Measurements from ENCODE around the gene TXK.

TXK gene

DNA sequence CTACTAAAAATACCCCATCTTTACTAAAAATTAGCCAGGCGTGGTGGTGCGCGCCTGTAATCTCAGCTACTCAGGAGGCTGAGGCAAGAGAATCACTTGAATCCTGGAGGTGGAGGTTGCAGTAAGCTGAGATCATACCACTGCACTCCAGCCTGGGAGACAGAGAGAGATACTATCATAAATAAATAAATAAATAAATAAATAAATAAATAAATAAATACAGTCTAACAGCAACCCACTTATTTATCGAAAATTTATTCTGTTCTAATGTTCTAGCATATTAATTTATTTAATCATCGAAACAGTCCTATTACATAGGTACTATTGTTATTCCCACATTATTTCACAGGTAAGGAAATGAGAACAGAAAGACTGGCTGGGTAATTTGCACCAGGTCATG, 18.2 kb upstream of the TXK start:
- no peak overlapping the region for H3K4me3 Mint-ChIP-seq
- DNase-seq (ENCODE audit: low spot score in 2 of 2) (no peak), ATAC-seq (no peak)
- no peak overlapping the region for H3K27ac Mint-ChIP-seq
- peaks cover 4% of the 10 kb centered on the region for H3K4me1 Mint-ChIP-seq
- peaks cover 13% of the 10 kb centered on the region for H3K9me3 Mint-ChIP-seq
- no peaks in the 10 kb centered on the region for H3K36me3 Mint-ChIP-seq

DNA sequence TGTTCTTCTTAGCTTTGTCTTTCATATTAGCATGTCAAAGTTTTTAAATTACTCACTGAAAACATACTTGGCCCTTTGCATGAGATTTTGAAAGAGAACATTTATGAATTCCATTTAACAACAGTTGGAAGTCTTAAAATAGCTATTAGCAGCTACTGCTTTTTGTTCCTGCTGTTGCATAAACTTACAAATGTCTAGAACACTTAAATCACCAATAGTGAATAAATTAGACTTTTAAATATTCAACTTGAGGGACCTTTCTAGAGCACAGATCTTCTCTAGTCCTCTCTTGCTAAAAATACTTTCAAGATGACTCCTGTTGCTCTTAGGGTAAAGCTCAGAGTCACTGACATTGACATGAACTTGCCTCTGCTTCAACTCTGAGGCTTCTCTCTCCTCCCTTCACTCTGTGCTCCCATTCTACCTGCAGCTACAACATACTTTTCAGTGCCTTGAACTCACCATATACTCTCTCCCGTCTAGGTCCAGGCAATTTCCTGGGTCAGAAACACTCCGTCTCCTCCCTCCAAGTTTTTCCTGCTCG, 15.8 kb upstream of the TXK start:
- DNase-seq (ENCODE audit: low spot score in 2 of 2) (no peak), ATAC-seq (no peak)
- Mint-ChIP-seq H3K27ac (no peak overlapping the region), H3K36me3 (no peaks in the 10 kb centered on the region), H3K4me1 (peaks cover 4% of the 10 kb centered on the region), H3K4me3 (no peak overlapping the region), H3K9me3 (peaks cover 9% of the 10 kb centered on the region)

DNA sequence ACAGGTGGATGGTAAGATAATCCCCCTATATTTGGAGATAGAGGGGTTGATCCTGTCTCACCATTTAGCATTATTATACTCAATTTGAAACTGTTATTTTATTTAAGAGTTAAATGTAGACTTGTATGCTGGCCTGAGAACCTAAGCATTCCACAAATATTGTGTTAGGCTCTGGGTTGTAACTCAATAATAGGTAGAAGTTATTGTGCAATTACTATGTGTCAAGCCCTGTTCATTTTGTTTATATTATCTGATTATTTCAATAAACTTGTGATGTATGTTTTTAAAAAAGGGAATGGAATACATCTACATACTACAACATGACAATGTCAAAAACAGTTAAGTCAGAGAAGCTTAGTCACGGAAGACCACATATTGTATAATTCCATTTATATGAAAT, 13.6 kb upstream of the TXK start:
- Mint-ChIP-seq H3K36me3 (no peaks in the 10 kb centered on the region), H3K4me3 (no peak overlapping the region), H3K27ac (no peak overlapping the region), H3K4me1 (peaks cover 4% of the 10 kb centered on the region), H3K9me3 (no peaks in the 10 kb centered on the region)
- no peak for ATAC-seq
- no peak for DNase-seq (ENCODE audit: low spot score in 2 of 2)

DNA sequence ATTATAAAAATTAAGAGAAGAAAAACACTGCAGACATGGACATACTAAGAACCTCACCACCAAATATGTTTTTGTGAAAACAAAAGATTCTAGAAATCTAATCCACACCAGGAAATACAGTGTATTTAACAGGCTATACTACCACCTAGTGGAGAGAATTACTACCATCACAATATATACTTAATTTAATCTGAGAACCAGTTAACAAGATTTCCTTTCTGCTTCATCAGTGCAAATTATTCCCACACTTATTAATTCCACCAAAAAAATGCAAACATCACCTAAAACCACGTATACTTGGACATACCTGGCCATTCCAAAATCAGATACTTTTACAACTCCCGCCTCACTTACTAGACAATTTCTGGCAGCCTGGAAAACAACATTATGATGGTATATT, 7.0 kb upstream of the TXK start:
- Mint-ChIP-seq H3K4me1 (peaks cover 43% of the 10 kb centered on the region), H3K36me3 (no peaks in the 10 kb centered on the region), H3K27ac (no peak overlapping the region), H3K9me3 (no peaks in the 10 kb centered on the region), H3K4me3 (no peak overlapping the region)
- ATAC-seq (peak; percentile 71), DNase-seq (ENCODE audit: low spot score in 2 of 2) (no peak)

DNA sequence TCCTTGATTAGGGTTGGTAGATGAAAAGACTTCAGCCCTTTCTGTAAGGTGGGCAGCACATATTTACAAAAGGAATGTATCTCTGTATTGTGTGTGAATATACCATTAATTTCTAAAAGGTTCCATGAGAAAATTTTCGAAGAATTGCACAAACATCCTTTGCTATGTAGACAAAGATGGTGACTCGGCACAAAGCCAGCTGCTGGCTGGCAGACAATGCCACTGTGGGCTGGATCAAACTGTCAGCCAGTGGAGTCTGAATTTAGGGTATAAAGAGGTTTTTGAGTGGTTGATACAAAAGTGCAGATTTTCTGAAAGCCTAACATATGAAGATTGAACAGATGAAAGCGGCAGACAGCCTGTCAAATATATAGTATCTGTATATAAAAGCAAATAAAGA, 5.6 kb upstream of the TXK start:
- no peak for ATAC-seq
- no peak for DNase-seq (ENCODE audit: low spot score in 2 of 2)

DNA sequence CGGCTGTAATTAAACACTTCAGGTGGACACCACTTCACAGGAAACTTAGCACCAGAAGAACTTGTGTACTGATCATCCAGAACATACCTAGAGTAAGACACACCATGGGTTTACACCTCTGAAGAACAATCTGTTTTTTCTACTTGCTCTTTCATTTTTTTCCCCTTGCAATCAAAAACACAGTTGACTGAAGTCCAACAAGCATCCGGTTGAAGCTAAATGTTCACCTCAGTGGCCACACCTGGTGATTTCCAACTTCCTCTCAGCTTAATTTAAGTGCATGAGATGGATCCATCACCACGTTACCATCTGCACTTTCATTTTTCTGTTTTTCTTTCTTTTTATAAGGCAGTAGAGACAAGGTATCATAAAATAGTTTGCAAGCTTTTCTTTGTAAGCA, 4.9 kb upstream of the TXK start:
- peak; percentile 17 for ATAC-seq
- Mint-ChIP-seq H3K27ac (peak overlapping the region; percentile 83), H3K9me3 (no peaks in the 10 kb centered on the region), H3K4me1 (peaks cover 59% of the 10 kb centered on the region), H3K4me3 (peak overlapping the region; percentile 26), H3K36me3 (no peaks in the 10 kb centered on the region)
- DNase-seq (ENCODE audit: low spot score in 2 of 2) = no peak

More for the DNA sequence above, 5.6 kb upstream of the TXK start:
- peaks cover 55% of the 10 kb centered on the region for H3K4me1 Mint-ChIP-seq
- peak overlapping the region; percentile 83 for H3K27ac Mint-ChIP-seq
- no peaks in the 10 kb centered on the region for H3K9me3 Mint-ChIP-seq
- no peaks in the 10 kb centered on the region for H3K36me3 Mint-ChIP-seq
- peak overlapping the region; percentile 26 for H3K4me3 Mint-ChIP-seq

DNA sequence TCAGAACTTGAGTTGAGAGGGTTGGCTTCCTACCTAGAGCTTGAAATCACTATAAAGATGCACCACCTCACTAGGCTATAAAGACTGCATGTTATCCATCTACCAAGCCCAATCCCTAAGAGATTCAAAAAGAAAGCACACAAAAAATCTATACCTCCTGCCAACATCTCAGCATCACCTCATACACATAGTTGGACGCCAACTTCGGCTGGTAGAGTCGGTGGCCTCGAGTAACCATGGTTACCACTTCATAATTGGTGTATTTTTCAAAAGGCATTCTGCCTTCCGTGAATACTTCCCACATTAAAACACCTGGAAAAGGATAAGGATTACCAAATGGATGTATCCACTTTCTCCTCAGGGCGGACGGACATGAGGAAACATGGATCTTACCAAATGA, 4.5 kb upstream of the TXK start:
- Mint-ChIP-seq H3K36me3 (no peaks in the 10 kb centered on the region), H3K4me1 (peaks cover 59% of the 10 kb centered on the region), H3K27ac (peak overlapping the region; percentile 83), H3K4me3 (peak overlapping the region; percentile 26), H3K9me3 (no peaks in the 10 kb centered on the region)
- no peak for ATAC-seq
- DNase-seq (ENCODE audit: low spot score in 2 of 2) = no peak

DNA sequence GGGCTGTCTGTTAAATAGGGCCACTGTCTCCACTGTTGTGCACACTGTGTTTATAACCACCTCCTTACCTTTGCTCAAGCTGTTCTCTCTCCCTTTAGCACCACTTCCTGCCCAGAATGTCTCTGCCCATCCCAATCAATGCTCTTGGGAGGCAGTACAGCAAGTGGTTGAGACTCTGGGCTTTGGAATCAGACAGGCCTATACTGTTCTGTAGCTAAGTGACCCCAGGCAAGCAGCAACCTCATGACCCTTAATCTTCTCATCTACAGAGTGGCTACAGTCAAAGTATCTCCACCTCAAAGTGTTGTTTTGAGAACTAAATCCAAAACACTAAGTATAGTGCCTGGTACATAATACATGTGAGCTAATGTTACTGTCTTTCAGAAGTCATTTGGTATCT, 3.8 kb upstream of the TXK start:
- H3K36me3 Mint-ChIP-seq = no peaks in the 10 kb centered on the region
- DNase-seq (ENCODE audit: low spot score in 2 of 2) (no peak), ATAC-seq (peak; percentile 53)
- peak overlapping the region; percentile 83 for H3K27ac Mint-ChIP-seq
- no peaks in the 10 kb centered on the region for H3K9me3 Mint-ChIP-seq
- peak overlapping the region; percentile 26 for H3K4me3 Mint-ChIP-seq
- peaks cover 59% of the 10 kb centered on the region for H3K4me1 Mint-ChIP-seq

DNA sequence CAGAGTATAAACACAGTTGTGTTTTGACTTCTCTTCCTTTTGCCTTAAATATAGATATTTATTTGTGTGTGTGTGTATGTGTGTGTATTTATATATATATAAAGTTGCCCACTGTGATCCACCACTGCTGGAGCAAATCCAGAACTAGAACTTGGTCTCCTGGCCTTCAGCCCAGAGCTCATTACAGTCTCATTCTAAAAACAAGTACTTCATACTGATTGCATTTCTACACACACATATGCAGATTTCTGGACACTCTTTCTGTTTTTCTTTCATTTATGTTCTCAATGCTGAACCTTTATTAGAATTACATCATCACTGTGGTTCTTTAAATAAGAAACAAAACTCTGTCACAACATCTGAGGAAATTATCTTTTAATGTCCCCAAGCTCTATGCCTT, 381 bp downstream of the TXK start:
- Mint-ChIP-seq H3K4me1 (peaks cover 69% of the 10 kb centered on the region), H3K36me3 (peaks cover 25% of the 10 kb centered on the region), H3K4me3 (peak overlapping the region; percentile 64), H3K27ac (peak overlapping the region; percentile 93), H3K9me3 (no peaks in the 10 kb centered on the region)
- no peak for ATAC-seq
- no peak for DNase-seq (ENCODE audit: low spot score in 2 of 2)

DNA sequence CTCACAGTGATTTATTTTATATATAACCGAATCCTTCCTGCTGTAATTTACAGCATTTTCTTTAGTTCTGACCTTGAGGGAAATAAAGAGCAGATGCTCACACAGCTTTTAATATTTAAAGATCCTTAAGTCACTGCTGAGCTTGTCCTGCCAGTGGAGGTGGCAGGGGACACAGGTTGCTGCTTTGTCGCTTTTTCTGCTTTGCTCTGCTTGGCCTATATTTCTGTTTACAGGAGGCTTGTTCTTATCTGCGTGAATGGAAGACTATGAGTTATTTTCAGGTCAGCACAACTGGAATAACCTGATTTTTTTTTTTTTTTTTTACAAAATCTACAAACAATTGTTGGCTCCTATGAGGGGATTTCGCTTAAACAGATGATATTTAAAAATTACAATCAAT, 2.3 kb downstream of the TXK start:
- Mint-ChIP-seq H3K4me1 (peaks cover 69% of the 10 kb centered on the region), H3K36me3 (peaks cover 33% of the 10 kb centered on the region), H3K27ac (peak overlapping the region; percentile 93), H3K4me3 (peak overlapping the region; percentile 64), H3K9me3 (no peaks in the 10 kb centered on the region)
- ATAC-seq (no peak), DNase-seq (ENCODE audit: low spot score in 2 of 2) (no peak)

DNA sequence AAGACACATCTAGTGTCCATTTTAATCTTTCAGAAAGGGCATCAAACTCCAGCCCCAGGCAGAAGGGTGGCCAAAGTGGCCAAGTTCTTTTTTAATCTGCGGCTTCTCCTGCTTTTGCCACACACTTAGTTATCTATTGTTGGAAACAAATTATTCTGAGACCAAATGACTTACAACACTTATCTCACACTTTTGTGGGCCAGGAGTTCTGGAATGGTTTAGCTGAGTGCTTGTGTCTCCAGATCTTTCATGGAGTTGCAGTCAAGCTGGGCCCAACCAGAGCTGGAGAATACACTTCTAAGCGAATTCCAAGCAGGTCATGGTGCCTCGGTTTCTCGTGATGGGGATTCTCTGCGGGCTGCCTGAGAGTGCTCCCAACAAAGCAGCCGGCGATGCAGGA, 4.0 kb downstream of the TXK start:
- no peak for ATAC-seq
- Mint-ChIP-seq H3K4me1 (peaks cover 65% of the 10 kb centered on the region), H3K9me3 (no peaks in the 10 kb centered on the region), H3K4me3 (peak overlapping the region; percentile 64), H3K27ac (peak overlapping the region; percentile 93), H3K36me3 (peaks cover 33% of the 10 kb centered on the region)
- DNase-seq (ENCODE audit: low spot score in 2 of 2) = no peak

DNA sequence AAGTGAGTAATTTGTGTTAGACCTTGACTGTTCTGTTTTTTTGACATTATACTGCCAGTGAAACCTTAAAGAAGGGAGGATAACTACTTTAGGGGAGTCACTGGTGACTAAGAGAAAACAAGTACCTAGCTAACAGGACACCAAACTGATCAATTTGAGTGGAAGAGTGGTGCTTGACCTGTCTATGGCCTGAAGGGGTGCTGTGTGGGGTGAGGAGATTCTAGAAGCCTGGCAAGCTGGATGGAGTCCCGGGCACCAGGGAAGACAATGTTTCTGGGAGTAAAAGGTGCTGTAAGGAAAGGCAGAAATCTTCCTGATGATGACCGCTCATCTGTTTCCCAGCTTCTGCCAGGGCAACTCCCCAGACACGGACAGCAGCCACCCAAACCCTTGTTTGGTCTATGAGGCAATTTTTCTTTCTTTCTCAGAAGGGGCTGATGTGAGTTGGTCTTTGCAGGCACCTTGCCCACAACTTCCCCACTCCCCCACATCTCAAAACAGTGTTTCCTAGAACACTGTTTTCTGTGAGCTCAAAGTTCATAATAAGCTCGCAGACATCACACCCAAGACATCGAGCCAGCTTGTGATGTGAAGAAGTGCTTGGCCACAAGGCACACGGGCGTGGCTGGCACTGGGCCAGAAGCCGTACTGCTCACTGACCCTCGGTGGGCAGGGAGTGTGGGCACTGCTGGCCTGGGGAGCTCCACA, 4.6 kb downstream of the TXK start:
- peak; percentile 73 for ATAC-seq
- Mint-ChIP-seq H3K27ac (peak overlapping the region; percentile 93), H3K36me3 (peaks cover 33% of the 10 kb centered on the region), H3K4me1 (peaks cover 65% of the 10 kb centered on the region), H3K9me3 (no peaks in the 10 kb centered on the region), H3K4me3 (peak overlapping the region; percentile 64)
- peak in 1 of 2 donors; percentile 72 for DNase-seq (ENCODE audit: low spot score in 2 of 2)

DNA sequence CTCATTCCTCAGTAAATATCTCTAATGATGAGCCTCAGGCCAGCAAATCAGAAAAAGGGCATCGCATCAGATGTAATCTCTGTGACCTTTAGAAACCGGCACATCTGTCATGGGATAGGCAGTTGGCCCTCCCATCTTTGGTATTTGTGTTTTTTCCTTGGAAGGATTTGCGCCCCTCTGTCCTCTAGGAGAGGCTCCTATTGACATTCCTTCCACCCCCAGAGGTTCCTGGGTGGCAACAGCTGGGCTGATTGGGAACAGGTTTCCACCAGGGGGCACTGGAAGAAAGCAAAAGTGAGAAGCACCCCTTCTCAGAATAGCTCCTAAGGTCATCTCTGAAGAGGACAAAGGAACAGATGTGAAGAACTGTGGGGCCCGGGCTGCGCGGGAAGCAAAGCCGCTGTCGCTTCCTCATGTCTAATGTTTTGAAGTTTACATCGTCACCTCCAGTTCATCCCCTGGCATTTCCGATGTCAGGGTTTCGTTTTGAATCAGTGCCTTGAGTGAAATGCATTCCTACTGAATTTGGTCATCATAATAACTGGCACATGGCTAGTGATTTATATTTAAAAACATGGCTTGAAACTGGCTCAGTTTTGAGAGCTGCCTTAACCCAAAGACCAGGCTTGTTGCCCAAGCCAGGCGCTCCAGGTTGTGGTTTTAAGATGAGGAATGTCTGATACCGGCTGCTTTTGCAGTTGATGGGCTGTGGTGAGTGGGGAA, 6.2 kb downstream of the TXK start:
- Mint-ChIP-seq H3K4me1 (peaks cover 77% of the 10 kb centered on the region), H3K9me3 (no peaks in the 10 kb centered on the region), H3K4me3 (peak overlapping the region; percentile 64), H3K36me3 (peaks cover 33% of the 10 kb centered on the region), H3K27ac (peak overlapping the region; percentile 93)
- peak; percentile 34 to 81 for DNase-seq (ENCODE audit: low spot score in 2 of 2)
- ATAC-seq = peak; percentile 87

DNA sequence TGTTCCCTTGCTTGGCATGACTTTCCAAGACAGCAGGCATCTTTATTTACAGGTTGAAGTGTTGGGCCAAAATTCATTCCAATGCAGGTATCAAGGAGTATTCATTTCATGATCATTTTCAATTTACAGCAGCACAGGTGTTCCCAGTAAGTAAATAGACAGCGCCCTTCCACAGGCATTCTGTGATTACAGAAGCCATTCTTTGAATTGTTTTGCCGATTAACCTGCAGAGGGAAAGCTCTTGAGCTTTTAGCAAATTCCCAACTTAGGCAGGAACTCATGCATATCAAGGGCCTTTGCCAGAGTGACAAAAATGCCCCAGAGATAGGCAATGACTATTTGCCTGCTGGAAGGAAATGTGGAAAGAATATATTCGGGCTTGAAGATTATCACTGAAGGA, 6.8 kb downstream of the TXK start:
- H3K4me3 Mint-ChIP-seq = peak overlapping the region; percentile 64
- DNase-seq (ENCODE audit: low spot score in 2 of 2) (no peak), ATAC-seq (no peak)
- H3K27ac Mint-ChIP-seq = peak overlapping the region; percentile 93
- peaks cover 33% of the 10 kb centered on the region for H3K36me3 Mint-ChIP-seq
- H3K4me1 Mint-ChIP-seq = peaks cover 77% of the 10 kb centered on the region
- no peaks in the 10 kb centered on the region for H3K9me3 Mint-ChIP-seq

DNA sequence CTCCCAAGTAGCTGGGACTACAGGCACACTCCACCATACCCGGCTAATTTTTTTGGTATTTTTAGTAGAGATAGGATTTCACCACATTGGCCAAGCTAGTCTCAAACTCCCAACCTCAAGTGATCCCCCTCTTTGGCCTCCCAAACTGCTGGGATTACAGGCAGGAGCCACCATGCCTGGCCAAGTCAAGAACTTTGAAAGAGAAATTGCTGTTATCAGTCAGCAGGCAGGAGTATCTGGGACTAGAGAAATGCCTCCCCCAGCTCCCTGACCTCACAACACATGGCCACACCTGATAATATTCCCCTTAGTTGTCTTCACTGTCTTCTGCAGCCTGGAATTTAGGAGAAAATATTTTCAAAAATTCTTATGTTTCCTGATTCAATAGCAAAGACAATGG, 7.4 kb downstream of the TXK start:
- Mint-ChIP-seq H3K9me3 (no peaks in the 10 kb centered on the region), H3K27ac (peak overlapping the region; percentile 93), H3K4me1 (peaks cover 75% of the 10 kb centered on the region), H3K4me3 (peak overlapping the region; percentile 64), H3K36me3 (peaks cover 29% of the 10 kb centered on the region)
- DNase-seq (ENCODE audit: low spot score in 2 of 2) (no peak), ATAC-seq (no peak)

DNA sequence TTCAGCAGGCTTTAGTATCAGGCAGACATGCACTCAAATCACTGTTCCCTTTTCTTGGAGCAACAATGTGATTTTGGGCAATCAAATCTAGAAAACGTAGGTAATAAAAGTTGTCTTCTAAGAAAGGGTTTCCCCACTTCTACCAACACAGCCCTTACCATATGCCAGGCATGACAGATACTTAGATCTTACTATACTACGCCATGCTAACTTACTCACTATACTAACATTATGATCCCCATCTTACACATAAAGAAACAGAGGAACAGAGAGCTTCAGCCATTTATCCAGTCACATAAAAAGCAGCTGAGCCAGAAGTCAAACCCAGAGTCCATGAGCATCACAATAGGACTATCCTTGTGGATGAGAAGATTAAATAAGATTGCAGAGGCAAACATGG, 9.2 kb downstream of the TXK start:
- DNase-seq (ENCODE audit: low spot score in 2 of 2) = no peak
- Mint-ChIP-seq H3K27ac (peak overlapping the region; percentile 61), H3K4me1 (peaks cover 57% of the 10 kb centered on the region), H3K9me3 (no peaks in the 10 kb centered on the region), H3K36me3 (peaks cover 19% of the 10 kb centered on the region), H3K4me3 (peak overlapping the region; percentile 39)
- ATAC-seq = peak; percentile 61
